HEK293T (cell line): ENCODE measurements around the gene TTC39C.

ENCODE experiments used
- ARNT ChIP-seq: fragments of 450-650 bp; IDR thresholded peaks from 2 replicates; pipeline ENCODE4 v1.6.1; 2017; ENCODE audit warnings: mild to moderate bottlenecking
- BHLHE40 ChIP-seq: fragments of 450-650 bp; IDR thresholded peaks from 2 replicates; pipeline ENCODE4 v1.6.1; 2016; ENCODE audit warnings: mild to moderate bottlenecking, moderate library complexity, borderline replicate concordance
- FOXK2 ChIP-seq: fragments of 450-650 bp; IDR thresholded peaks from 2 replicates; pipeline ENCODE4 v1.6.1; 2016; ENCODE audit warnings: mild to moderate bottlenecking
- FOXM1 ChIP-seq: fragments of 450-650 bp; IDR thresholded peaks from 2 replicates; pipeline ENCODE4 v1.6.1; 2017; ENCODE audit warnings: mild to moderate bottlenecking, borderline replicate concordance
- HDGF ChIP-seq: fragments of 450-650 bp; IDR thresholded peaks from 2 replicates; pipeline ENCODE4 v1.6.1; 2017; ENCODE audit warnings: antibody characterized with exemption, borderline replicate concordance
- L3MBTL2 ChIP-seq: fragments of 450-650 bp; conservative IDR thresholded peaks from 2 replicates; pipeline ENCODE4 v1.6.1; 2016; ENCODE audit warnings: mild to moderate bottlenecking
- NFRKB ChIP-seq: fragments of 450-650 bp; IDR thresholded peaks from 2 replicates; pipeline ENCODE4 v1.6.1; 2016; ENCODE audit warnings: mild to moderate bottlenecking, moderate library complexity
- PKNOX1 ChIP-seq: fragments of 450-650 bp; IDR thresholded peaks from 2 replicates; pipeline ENCODE4 v1.6.1; 2016
- SP1 ChIP-seq: fragments of 450-650 bp; IDR thresholded peaks from 2 replicates; pipeline ENCODE4 v1.6.1; 2017
- SUZ12 ChIP-seq: fragments of 450-650 bp; IDR thresholded peaks from 2 replicates; pipeline ENCODE4 v1.6.1; 2016; ENCODE audit warnings: mild to moderate bottlenecking
- TARDBP ChIP-seq: fragments of 450-650 bp; IDR thresholded peaks from 2 replicates; pipeline ENCODE4 v1.6.1; 2016
- ZNF384 ChIP-seq: fragments of 450-650 bp; IDR thresholded peaks from 2 replicates; pipeline ENCODE4 v1.6.1; 2016

GRCh38 chr18:24103320-24104021, 88.9 kb downstream of the TTC39C start:
- TF ChIP-seq ARNT, result no peak
- TF ChIP-seq TARDBP, result no peak
- no peak for TF ChIP-seq FOXM1
- TF ChIP-seq SP1, result no peak
- no peak for TF ChIP-seq BHLHE40
- no peak for TF ChIP-seq ZNF384
- no peak for TF ChIP-seq HDGF
- no peak for TF ChIP-seq FOXK2
- no peak for TF ChIP-seq NFRKB
- TF ChIP-seq L3MBTL2, result no peak
- TF ChIP-seq SUZ12, result no peak
- TF ChIP-seq PKNOX1, result no peak
